ENCODE data around the gene LRFN2. TPM values are rescaled to one million over a fixed set of nuclear protein-coding genes. Genes with fewer than 3 reads are reported as not detected.

Gene LRFN2
- polyA plus RNA-seq, 1 donor (not counting 4 experiments of a cell fraction or from before 2014, with no cell fraction given), result not detected

DNA sequence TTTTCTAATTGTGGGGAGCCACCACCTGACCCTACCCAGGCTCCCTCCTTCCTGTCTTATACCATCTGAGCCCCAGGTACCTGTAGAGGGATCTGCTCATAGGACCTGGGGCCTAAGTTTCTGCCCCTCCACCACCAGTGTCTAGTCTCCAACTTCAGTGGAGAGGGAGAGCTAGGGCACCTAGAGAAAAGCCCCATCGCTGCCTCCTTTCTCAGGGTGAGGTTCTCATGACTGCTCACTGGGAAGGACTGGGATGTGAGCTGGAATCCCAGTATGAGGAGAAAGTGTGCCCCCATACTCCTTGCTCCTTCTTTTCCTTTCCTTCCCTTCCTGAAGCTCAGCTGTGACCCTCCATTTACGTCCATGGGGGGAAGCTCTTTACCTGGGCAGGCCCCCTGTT lies 231.6 kb downstream of the LRFN2 start:
- H3K79me2 ChIP-seq (ENCODE audit: control insufficient read depth, insufficient read depth, low read length), result no peaks in the 10 kb centered on the region

DNA sequence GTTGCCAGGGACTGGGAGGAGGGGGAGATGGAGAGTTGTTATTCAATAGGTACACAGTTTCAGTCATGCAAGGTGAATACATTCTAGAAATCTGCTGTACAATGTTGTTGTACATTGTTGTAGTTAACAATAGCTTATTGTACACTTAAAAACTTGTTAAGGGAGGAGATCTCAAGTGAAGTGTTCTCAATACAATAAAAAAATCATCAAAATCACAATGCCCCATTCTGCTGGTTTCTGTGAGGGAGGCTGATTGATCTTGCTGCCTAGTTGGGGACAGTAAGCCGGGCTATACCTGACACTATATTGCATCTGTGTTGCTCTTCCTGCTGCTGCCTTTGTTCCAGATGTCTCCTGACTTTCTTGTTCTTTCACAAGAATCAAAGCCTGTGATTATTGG lies 232.1 kb downstream of the LRFN2 start:
- H3K4me3 ChIP-seq (ENCODE audit: control insufficient read depth in 2 of 3, extremely low read depth in 1 of 3, insufficient read depth in 2 of 3, low read depth in 1 of 3, low read length in 3 of 3), result no peak overlapping the region
- no peak overlapping the region for H3K4me2 ChIP-seq (ENCODE audit: control insufficient read depth, extremely low read depth, insufficient read depth, low read depth, low read length)
- H4K20me1 ChIP-seq (ENCODE audit: control insufficient read depth, extremely low read depth, insufficient read depth, low read length), result no peaks in the 10 kb centered on the region
- H3K4me1 ChIP-seq (ENCODE audit: control insufficient read depth, extremely low read depth, insufficient read depth, low read length), result peaks cover 3% of the 10 kb centered on the region
- no peaks in the 10 kb centered on the region for H3K79me2 ChIP-seq (ENCODE audit: control insufficient read depth, insufficient read depth, low read length)
- H3K9me3 ChIP-seq (ENCODE audit: control insufficient read depth, low read depth, low read length), result no peaks in the 10 kb centered on the region
- DNase-seq (ENCODE audit: low read depth, low spot score), result no peak
- H3K27ac ChIP-seq (ENCODE audit: control insufficient read depth, insufficient read depth, low read length), result no peak overlapping the region
- no peak overlapping the region for H3K9ac ChIP-seq (ENCODE audit: control insufficient read depth, extremely low read depth, insufficient read depth, low read length)
- no peak overlapping the region for H2AFZ ChIP-seq (ENCODE audit: control insufficient read depth, low read length)
- dilution Hi-C loops (cut with MboI; ENCODE audit: extremely low pct_ligation_motif_present, low sequenced_read_pairs), result no loop called here
- no peaks in the 10 kb centered on the region for H3K27me3 ChIP-seq (ENCODE audit: control insufficient read depth, extremely low read depth, insufficient read depth, low read length)
- TF ChIP-seq EZH2 (IDR thresholded peaks at IDR 0.05; ENCODE audit: low read length) (no peak), CTCF (optimal IDR thresholded peaks at IDR 0.05 in 1 of 3, IDR thresholded peaks at IDR 0.05 in 1 of 3, conservative IDR thresholded peaks at IDR 0.05 in 1 of 3; ENCODE audit: extremely low read depth in 1 of 3, insufficient read depth in 2 of 3, low read length in 3 of 3) (no peak)
- no peaks in the 10 kb centered on the region for H3K36me3 ChIP-seq (ENCODE audit: control insufficient read depth in 2 of 2, extremely low read depth in 1 of 2, insufficient read depth in 2 of 2, low read length in 2 of 2)
- H3K9me1 ChIP-seq (ENCODE audit: control insufficient read depth, extremely low read depth, insufficient read depth, low read length), result no peaks in the 10 kb centered on the region
- FAIRE-seq, result no peak

More for the DNA sequence above, 231.6 kb downstream of the LRFN2 start:
- no peaks in the 10 kb centered on the region for H3K36me3 ChIP-seq (ENCODE audit: control insufficient read depth in 2 of 2, extremely low read depth in 1 of 2, insufficient read depth in 2 of 2, low read length in 2 of 2)
- H3K9ac ChIP-seq (ENCODE audit: control insufficient read depth, extremely low read depth, insufficient read depth, low read length), result no peak overlapping the region
- no peaks in the 10 kb centered on the region for H3K27me3 ChIP-seq (ENCODE audit: control insufficient read depth, extremely low read depth, insufficient read depth, low read length)
- H3K9me1 ChIP-seq (ENCODE audit: control insufficient read depth, extremely low read depth, insufficient read depth, low read length), result no peaks in the 10 kb centered on the region
- H3K9me3 ChIP-seq (ENCODE audit: control insufficient read depth, low read depth, low read length), result no peaks in the 10 kb centered on the region
- TF ChIP-seq EZH2 (IDR thresholded peaks at IDR 0.05; ENCODE audit: low read length) (no peak), CTCF (optimal IDR thresholded peaks at IDR 0.05 in 1 of 3, IDR thresholded peaks at IDR 0.05 in 1 of 3, conservative IDR thresholded peaks at IDR 0.05 in 1 of 3; ENCODE audit: extremely low read depth in 1 of 3, insufficient read depth in 2 of 3, low read length in 3 of 3) (no peak)
- H3K27ac ChIP-seq (ENCODE audit: control insufficient read depth, insufficient read depth, low read length), result no peak overlapping the region
- dilution Hi-C loops (cut with MboI; ENCODE audit: extremely low pct_ligation_motif_present, low sequenced_read_pairs), result no loop called here
- DNase-seq (ENCODE audit: low read depth, low spot score) (no peak), FAIRE-seq (no peak)
- no peak overlapping the region for H2AFZ ChIP-seq (ENCODE audit: control insufficient read depth, low read length)
- no peaks in the 10 kb centered on the region for H4K20me1 ChIP-seq (ENCODE audit: control insufficient read depth, extremely low read depth, insufficient read depth, low read length)
- no peak overlapping the region for H3K4me2 ChIP-seq (ENCODE audit: control insufficient read depth, extremely low read depth, insufficient read depth, low read depth, low read length)
- no peak overlapping the region for H3K4me3 ChIP-seq (ENCODE audit: control insufficient read depth in 2 of 3, extremely low read depth in 1 of 3, insufficient read depth in 2 of 3, low read depth in 1 of 3, low read length in 3 of 3)
- H3K4me1 ChIP-seq (ENCODE audit: control insufficient read depth, extremely low read depth, insufficient read depth, low read length), result peaks cover 3% of the 10 kb centered on the region
